Esophagus mucosa (tissue), 1 donor: ENCODE results near the gene PDYN. TPM values are rescaled to one million over a fixed set of nuclear protein-coding genes. Genes with fewer than 3 reads are reported as not detected.

Experiments used
- ATAC-seq: fragments of 200-7000 bp; cut with Tn5 transposase; one replicate; pipeline ENCODE4 v1.9.1; 2020
- total RNA-seq: library from RNA; stranded (reverse); gene quantifications from one replicate; pipeline ENCODE4 v1.2.4, GENCODE V29; 2023
- donor health status: DM: yes; HTN: yes; CAD: no.

Gene PDYN
- total RNA-seq, 1 donor from 2014 or later, result not detected

DNA sequence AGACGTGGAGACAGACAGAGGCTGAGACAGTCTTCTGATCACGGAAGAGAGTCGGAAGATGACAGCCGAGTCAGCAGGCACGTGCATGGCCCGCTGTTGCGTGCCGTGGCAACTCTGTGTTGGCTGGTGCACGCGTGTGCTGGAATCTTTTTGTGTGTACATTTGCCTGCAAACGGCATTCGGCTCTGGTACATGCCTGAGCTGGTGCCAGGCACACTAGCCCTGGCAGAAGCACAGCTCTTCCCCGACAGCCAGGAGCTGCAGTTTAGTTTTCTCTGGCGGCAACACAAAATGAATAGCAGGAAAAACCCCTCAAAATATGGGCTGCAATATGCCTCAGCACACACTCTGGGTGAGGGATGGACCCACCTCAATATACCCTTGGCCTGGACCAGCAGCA, 769 bp upstream of the PDYN start:
- no peak for ATAC-seq

DNA sequence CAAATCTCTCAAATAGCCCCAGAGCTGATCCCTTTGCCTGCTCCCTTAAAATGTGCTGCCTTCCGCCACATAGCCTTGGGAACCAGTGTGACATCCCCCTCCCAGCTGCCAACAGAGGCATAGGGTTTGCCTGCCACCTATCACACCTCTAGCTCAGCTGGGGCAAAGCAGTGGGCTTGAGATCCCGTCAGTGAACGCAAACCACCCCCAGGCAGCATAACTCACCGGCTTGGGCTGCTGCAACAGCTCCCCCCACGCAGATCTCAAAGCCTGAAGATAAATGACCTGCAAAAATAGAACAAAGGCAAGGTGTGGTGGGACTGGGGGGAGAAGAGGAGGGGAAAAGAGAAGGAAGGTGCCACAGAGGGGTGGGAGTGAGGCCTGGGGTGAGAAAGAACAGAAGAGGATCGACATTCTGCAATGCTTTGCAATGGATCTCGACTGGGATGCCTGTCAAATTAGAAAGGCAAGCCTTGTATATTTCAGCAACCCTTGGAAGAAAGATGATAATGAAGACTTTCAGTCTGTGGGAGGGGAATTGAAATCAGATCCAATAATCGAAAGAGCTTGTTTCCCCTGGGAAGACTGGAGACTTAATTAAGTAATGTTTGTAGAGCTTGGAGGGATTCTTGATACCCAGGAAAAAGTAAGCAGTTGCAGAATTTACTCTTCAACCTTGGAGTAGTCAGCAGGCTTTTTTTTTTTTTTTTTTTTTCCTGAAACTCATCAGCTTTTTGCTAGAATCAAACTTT, 1.3 kb downstream of the PDYN start:
- ATAC-seq, result no peak

DNA sequence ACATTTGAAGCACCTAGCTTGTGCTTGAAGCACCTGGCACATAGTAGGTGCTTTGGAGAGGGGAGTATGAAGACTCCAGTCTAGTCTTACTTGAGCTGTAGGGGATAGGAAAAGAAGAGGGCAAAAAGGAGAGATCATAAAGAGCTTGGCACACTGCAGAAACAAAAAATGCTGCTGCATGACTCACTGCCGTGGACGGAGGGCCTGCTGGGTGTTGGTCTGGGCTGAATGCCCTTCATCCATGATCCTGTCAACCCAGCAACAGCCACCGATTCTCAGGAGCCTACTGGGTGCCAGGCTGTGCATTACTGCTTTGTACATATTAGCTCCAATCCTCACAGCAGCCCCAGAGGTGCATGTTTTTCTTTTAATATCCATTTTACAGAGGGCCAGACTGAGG, 6.0 kb downstream of the PDYN start:
- ATAC-seq, result no peak

DNA sequence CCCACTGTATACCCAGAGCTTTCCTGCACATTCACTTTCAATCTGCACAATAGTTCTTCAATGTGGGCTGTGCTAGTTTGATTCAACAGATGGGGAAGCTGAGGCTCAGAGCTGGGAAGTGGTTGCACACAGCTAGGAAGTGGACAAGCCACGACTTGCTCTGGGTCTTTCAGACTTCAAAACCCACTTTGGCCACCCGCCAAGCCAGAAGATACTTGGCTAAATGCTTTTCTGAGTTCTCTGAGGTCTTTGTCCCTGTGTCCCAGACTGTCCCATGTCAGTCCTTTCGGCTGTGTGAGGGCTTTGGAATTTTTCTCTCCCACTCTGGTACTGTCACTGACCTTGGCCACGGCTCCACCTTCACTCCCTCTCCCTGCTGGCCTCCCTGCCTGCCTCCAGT, 10.6 kb downstream of the PDYN start:
- no peak for ATAC-seq

DNA sequence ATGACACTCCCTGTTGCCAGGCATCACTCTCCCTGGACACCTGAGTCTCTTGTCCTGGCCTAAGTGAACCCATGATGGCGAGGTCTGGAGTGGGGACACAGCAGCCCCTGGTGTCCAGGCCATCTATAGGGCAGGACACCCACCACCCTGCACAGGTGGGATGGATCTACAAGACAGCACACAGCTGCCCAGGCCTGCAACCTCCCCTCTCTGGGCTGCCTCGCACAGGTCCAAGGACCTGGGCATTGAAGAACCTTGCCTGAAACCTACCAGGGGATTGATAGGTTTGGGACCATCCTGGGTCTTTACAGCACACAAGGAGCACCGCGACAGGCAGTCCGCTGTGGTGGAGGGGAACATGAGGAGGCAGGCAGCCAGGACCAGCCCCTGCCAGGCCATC, 11.2 kb downstream of the PDYN start:
- no peak for ATAC-seq

DNA sequence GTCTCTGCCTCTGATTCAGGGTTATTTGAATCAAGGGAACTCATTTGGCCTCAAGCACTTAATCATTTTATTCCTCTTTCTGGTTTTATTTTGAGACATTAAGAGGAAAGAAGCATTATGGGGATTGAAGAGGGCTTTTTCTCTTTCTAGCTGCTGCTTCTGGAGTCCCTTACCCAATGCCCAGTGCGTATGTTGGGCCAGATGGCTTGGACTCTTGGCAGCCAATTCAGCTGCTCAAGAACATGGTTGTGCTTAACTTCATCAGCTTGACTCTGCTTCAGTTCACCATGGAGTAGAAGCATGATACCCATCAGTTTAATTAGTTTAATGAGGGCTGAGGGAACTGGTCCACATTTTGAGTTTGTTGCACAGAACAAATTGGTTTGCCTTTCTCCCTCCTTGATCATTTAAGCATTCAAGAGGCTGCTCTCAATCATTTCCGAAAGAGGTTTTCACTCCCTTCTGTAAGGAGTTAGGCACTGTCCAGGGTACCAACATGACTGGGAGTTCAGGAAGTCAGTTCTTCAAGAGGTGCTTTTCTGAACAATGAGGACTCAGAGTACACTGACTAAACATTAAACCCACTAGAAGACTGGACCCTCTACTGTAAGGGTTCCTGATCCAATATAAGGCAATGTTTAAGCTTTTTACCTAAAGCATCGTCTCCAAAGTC, 14.6 kb downstream of the PDYN start:
- no peak for ATAC-seq

DNA sequence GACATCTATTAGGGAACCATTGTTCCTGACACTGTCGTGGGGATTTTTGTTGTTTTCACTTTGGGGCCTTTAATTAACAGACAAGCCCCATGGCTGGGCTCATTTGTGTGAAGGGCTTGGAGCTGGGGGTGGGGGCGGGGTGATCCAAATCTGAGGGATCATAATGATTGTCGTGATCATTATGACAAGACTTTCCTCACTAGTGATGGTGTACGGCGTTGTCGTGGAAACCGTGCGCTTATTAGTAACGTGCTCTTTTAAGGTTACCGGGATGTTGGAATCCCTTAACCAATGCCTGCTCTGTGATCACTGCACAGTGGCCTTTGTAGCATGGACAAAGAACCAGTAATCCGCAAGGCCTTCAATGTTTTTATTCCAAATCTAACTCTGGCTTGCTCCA, 18.6 kb downstream of the PDYN start:
- no peak for ATAC-seq

DNA sequence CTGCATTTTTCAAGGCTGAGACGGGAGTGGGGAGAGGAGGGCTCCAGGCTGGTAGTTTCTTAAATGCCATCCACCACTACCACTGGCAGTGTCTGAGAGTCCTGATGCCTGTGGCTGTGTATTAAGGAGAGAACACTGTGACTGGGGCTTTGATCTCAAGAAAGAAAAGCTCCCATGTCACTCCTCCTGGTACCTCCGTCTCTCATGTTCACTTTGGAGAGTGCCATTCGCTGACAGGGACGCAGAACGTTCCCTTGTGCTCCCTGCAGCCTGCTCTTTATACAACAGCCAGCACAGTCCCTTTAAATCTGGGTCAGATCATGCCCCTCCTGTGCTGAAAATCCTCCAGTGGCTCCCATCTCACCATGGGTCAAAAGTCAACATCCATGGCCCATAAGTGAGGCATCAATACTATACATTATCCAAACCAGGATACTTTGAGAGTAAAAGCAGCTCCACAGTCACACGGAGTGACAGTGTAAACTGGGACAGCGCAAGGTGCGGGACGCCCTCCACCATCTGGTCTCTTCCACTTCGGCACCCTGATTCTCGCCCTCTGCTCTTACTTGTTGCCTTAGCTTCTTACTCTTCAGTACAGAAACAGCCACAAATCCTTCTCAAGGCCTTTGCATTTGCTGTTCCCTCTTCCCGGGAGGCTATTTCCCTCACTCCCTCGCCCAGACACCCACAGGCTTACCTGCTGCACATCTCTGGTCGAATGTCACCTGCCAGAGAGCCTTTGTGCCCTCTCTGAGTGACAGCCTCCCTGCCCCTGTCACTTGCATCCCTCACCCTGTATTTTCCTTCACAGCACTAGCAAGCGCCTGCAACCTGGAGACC, 20.0 kb downstream of the PDYN start:
- ATAC-seq, result no peak

DNA sequence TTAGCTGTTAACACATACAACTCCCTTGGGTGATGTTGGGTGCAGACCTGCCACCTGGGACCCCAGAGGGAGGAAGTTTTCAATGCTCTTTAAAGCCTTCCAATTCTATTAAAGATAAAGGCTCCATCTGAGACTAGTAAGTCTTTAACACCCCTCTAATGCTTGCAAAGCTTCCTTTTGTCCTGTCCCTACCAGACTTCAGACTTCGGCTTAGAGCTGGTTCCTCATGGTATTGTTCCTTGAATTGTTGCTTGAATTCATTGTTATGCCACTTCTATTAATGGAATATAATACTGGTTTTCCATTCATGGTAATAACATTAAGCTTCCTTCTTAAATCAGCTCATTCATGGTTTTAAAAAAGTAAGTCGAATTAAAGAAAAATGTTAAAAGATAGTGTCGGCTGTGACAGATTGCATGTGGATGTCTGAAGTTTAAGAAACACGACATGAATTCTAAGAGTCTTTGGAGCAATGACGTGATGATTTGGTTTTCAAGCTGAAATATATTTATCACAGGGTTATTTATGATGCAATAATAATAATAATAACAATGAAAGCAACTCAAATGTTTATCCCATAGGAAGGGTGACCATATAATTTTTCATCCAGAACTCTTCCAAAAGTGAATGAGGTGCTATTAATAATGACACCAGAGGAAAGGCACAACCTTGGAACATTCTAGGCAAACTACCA, 21.8 kb downstream of the PDYN start:
- ATAC-seq, result no peak

DNA sequence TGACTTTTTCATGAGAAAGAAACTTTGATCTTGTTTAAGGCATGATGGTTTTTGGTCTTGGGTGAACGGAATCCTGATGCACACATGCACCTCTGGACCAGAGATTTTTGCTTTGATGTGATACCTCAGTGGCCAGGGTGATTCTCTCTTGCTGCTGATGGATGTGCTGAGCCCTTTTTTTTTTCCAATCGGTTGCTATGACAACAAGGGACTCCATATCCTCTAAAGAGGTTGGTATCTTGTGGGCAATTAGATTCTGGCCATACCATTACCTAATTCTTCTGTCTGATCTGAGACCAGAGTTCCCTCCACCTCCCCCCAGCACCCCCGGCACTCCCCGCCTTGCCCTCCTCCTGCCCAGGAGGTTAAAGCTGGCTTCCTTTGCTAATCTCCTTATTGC, 24.9 kb downstream of the PDYN start:
- ATAC-seq, result no peak

DNA sequence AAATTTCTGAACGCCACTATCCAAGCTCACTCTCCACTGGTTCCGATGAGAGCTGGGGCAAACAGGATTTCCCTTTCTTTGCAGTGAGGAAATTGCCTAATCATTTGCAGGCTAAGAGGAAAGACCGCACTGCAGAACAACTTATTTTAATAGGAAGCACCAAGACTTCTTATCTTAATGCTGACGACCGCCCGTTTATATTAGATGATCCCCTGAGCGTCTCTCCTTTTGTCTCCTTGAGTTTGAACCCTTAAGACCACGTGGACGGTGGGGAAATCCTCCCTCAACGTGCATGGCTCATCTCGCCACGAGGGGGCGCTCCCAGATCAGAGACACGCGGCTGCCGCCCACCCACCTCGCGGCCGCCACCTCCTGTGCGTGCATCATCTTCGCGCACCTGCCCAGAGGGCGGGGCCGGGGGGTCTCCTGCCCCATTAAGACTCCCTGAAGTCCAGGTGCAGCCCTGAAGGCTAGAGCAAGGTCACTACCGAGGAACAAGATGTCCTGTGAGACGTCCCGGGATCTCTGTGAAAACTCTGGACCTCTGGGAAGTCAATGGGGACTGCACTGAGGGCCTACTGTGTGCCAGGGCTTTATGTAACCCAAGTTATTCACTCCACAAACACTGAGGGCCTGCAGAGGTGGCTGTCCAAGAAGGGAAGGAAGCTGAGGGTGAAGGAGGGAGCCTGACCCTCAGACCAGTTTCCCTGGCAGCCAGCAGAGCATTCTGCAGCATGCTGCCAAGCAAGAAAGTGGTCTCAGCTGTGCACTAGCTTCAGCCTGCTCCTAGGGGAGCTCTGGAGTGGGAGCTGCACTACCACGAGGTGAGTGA, 28.1 kb downstream of the PDYN start:
- peak; percentile 65 for ATAC-seq

DNA sequence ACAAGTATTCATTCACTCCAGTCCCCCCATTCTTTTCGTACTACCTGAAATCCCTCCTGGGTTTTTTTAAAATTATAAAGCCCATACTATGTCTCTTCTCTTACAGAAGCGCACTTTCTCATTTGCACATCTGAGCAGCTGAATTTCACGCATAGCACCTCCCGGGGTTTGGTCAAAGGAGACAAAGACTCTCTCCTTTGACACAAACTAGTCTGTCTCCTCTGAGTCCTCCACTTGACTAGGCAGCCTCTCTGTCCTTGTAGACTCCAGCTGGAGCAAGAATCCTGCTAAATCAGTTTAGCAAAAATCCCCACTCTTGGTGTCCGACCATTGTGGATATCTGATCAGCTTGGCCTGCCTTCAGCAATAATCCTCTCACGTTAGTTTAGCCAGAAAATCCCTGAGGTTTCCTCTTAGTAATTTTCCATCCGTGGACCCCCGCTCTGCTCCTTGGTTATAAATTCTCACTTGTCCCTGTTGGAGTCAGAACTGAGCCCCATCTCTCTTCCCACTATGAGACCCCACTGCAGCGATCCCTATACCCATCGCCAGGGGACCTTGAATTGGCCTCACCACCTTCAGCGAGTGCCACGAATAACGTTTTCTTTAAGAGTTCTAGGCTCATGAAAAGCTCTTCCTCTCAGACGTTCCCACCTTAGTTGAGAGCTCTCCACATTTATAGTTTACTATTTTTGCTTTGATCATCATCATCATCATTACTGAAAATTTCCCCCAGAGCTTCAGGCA, 29.0 kb downstream of the PDYN start:
- ATAC-seq, result no peak

DNA sequence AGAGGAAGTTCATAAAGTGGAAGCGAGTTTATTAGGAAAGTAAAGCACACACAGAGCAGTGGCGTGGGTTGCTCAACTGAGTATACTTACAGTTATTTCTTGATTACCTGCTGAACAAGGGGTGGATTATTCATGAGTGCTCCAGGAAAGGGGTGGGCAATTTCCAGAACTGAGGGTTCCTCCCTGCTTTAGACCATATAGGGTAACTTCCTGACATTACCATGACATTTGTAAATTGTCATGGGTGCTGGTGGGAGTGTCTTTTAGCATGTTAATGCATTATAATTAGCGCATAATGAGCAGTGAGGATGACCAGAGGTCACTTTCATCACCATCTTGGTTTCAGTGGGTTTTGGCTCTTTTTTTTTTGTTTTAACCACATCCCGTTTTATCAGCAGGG, 29.8 kb downstream of the PDYN start:
- no peak for ATAC-seq

DNA sequence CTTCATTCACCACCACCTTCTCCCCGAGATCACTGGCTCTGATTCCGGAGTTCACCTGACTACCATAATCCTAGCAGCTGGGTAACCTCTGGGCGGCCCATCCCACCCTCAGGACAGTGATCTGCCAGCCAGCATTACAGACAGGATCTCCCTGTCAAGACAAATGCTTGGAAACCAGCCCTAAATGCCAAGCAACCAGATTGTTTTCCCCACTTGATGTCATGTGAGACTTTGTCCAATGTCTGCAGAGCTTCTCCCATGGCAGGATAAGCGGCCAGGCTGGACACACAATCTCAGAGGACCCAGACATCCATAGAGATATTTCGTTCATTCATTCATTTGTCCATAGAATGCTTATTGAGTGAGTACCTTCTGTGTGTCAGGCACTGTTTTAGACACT, 32.5 kb downstream of the PDYN start:
- no peak for ATAC-seq

DNA sequence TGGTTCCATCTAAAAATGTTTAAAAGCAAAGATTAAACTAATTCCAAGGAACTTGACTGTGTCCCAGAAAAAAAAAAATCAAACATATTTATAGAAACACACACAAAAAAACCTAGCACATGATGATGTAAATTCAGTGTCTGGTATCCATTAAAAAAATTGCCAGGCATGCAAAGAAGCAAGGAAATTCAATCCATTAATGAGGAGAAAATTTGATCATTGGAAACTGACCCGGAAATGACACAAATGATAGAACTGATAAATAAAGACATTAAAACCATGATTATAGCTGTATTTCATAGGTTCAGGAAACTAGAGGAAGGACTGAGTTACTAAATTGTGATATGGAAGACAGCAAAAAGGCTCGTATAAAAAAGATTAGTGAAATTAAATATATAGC, 34.7 kb downstream of the PDYN start:
- no peak for ATAC-seq

DNA sequence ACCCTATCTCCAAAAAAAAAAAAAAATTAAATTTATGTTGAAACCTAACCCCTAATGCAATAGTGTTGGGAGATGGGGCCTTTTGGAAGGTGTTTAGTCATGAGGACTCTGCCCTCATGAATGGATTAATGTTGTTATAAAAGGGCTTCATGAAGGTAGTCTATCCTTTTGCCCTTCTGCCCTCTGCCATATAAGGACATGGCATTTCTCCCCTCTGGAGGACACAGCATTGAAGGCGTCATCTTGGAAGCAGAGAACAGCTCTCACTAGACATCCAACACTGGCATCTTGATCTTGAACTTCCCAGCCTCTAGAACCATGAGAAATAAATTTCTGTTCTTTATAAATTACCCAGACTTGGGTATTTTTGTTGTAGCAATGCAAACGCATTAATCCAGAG, 35.4 kb downstream of the PDYN start:
- ATAC-seq, result no peak

DNA sequence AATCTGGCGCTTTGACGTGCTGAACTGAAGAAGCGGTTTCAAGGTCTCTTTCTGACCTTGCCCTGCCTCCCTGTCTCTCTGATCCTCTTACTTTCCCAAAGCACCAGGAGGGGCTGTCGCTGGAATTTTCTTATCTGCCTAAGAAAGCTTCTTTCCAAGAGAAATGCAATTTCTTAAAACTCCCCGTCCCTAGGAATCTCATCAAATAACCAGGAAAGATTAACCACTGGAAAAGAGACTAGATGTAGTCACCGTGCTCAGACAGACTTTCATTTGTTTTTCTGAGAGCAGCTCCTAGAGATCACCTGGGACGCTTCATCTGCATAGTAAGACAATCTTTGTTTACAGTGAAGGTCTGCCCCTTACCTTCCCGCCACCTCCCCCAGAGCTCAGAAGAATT, 38.6 kb downstream of the PDYN start:
- ATAC-seq, result no peak

DNA sequence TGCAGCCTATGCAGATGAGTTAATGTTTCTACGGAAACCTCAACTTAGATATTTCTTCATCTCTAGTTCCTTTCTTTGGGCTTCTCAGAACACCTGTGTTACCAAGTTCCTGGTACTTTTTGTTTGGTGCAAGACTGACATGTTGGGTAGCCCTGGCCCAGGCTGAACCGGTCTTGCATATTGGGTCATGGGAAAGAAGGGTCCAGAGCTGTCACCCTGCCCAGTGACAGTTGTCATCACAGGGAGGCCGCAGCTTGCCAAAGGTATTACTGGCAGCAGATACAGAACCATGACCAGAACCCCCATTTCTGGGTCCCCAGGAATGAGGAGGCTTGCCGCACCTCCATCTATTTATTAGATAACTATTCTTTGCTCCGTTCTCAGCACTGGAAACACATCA, 40.2 kb downstream of the PDYN start:
- ATAC-seq, result no peak

DNA sequence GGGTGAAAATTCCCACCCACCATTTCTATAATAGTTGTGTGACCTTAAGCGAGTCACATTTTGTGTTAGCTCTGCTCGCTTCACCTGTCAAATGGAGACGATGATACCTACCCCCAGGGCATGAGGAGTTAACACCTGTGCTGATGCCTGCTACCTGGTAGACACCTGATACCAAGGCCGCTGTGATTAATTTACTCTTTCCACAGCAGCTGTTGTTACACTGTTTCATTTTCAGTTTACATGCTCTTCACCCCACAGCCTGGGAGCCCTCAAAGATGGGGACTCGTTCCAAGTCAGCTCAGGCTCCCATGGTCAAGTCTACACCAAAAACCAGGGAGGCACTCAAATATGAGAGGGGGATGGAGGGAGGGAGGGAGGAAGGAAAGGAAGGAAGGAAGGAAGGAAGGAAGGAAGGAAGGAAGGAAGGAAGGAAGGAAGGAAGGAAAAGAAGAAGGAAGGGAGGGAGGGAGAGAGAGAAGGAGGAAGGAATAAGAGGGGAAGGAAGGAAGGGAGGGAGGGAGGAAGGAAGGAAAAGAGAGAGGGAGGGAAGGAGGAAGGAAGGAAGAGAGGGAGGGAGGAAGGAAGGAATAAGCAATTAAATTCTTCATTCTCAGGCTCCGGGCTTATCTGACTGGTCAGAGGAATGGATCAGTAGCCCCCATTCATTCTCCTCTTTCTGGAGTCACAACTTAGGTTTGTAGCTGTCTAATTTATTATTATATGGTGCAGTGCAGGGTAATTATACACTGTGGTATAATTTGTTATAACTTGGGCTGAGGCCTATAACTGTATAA, 40.9 kb downstream of the PDYN start:
- ATAC-seq, result peak; percentile 30

DNA sequence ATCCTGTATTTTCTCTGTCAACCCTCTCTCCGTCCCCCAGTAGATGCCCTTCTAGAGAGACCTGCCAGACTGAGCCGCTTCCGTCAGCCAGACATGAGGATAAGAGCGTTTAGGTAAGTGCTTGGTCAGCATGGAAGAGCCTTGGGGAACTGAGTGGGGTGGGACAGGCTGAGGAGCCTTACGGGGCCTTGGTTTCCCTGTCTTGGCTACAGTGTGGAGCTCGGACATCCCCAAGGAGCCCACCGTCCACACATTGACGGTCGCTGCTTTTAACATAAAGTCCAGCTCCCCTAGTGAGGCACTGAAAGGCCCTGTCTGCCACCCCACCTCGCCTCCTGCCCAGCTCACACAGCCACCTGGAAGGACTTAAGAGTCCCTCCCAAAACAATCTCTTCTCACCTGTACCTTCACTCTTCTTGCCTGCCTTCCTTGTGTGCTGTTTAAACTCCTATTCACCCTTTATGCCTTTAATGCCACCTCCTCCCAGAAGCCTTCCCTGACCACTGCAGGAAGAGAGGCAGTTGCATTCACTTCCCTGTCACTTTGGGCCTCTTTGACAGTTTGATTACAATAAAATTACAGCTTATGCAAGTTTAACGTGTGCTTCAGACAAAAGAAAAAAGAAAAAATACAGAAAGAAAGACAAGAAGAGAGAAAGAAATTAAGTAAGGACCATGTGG, 42.3 kb downstream of the PDYN start:
- no peak for ATAC-seq
